Measurements from ENCODE around the gene HDAC5. TPM values are rescaled to one million over a fixed set of nuclear protein-coding genes. Genes with fewer than 3 reads are reported as not detected.

HDAC5 gene
- total and polyA plus RNA-seq, 3 donors from 2014 or later: 43.3 to 141 (median 94.1) TPM

DNA sequence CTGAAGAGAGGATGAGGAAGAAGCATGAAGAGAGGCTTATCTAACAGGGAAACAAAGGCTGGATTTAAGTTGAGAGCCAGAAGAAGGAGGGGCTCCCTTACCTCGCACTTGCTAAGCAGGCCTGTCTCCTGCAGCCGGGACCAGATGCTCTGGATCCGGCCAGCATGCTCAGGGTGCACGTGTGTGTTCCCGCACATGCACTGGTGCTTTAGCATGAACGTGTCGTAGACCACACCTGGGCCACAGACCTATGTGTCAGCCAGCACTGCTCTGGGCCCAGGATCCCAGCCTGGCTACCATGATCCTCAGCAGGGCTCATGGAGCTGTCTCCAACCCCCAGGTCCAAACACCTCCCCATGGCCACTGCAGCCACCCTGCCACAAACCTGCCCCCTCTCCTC is 38.5 kb downstream of the HDAC5 start:
- no peaks in the 10 kb centered on the region for H3K36me3 ChIP-seq (ENCODE audit: low read depth, missing control alignments)

DNA sequence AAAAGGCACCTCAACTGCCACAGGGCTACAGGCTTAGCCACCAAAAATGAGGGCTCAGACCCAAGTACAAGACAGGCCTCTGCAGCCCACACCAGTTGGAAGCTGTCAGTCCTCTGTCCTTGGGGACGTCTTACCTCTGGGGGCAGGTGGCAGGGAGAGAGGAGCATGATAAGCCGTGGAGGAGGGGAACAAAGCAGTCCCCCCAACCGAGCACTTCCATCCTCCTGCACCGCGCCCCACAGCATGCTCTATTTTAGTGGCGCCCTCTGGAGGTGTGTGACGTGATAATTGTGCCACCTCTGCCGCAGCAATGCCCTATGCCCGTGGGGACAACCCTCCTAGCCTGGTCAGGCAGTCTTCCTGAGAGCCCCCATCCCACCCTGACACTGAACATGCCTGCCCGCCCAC is 39.3 kb downstream of the HDAC5 start:
- intact Hi-C loops (cut with DNase I; ENCODE audit: low total_unique reads): no loop called here
- no peak overlapping the region for H3K4me3 ChIP-seq
- DNase-seq: no peak
- TF ChIP-seq, protein P1, sequence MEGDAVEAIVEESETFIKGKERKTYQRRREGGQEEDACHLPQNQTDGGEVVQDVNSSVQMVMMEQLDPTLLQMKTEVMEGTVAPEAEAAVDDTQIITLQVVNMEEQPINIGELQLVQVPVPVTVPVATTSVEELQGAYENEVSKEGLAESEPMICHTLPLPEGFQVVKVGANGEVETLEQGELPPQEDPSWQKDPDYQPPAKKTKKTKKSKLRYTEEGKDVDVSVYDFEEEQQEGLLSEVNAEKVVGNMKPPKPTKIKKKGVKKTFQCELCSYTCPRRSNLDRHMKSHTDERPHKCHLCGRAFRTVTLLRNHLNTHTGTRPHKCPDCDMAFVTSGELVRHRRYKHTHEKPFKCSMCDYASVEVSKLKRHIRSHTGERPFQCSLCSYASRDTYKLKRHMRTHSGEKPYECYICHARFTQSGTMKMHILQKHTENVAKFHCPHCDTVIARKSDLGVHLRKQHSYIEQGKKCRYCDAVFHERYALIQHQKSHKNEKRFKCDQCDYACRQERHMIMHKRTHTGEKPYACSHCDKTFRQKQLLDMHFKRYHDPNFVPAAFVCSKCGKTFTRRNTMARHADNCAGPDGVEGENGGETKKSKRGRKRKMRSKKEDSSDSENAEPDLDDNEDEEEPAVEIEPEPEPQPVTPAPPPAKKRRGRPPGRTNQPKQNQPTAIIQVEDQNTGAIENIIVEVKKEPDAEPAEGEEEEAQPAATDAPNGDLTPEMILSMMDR (IDR thresholded peaks at IDR 0.05): no peak
- TF ChIP-seq POLR2A (IDR thresholded peaks at IDR 0.05): no peak
- 73 to 75% methylated on average over 10 of the region's 10 CpGs for WGBS, 2 donors
- H3K36me3 ChIP-seq (ENCODE audit: low read depth, missing control alignments): no peaks in the 10 kb centered on the region
- no peaks in the 10 kb centered on the region for H3K27me3 ChIP-seq
- no peaks in the 10 kb centered on the region for H3K9me3 ChIP-seq
- H3K4me1 ChIP-seq: peaks cover 8% of the 10 kb centered on the region
- no peak overlapping the region for H3K27ac ChIP-seq

More for the DNA sequence above, 38.5 kb downstream of the HDAC5 start:
- intact Hi-C loops (cut with DNase I; ENCODE audit: low total_unique reads): no loop called here
- Histone ChIP-seq H3K4me1 (peaks cover 8% of the 10 kb centered on the region), H3K9me3 (no peaks in the 10 kb centered on the region), H3K27ac (no peak overlapping the region), H3K27me3 (no peaks in the 10 kb centered on the region), H3K4me3 (no peak overlapping the region)
- 88 to 93% methylated on average over 6 to 7 of the region's 7 CpGs for WGBS, 2 donors
- TF ChIP-seq, protein P1 (IDR thresholded peaks at IDR 0.05): no peak
- no peak for TF ChIP-seq POLR2A (IDR thresholded peaks at IDR 0.05)
- DNase-seq: no peak

DNA sequence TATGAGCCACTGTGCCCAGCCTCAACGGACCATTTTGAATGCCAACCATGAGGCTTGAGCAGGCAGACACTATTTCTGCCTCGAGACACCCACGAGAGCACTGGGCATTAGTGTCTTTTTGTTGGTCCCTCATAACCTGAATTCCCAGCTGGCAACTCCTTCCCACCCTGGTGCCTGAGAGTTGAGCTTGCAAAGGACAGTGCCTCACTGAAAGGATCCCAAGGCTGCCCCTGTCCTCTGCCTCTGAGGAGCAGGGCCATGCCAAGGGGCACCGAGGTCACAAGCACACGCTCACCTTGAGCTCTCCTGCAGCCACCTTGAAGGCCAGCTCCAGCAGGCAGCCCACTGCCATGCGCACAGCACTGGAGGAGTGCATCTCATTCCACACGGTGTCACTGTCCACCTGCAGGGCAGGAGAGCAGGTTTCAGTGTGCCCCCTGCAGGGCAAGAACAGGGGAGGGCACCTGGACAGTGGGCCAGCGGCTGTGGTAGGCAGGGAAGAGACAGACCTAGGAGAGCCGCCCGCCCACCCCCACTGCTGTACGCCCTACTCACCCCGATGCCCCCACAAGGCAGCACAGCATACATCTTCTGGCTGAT is 40.1 kb downstream of the HDAC5 start:
- Histone ChIP-seq H3K27ac (no peak overlapping the region), H3K9me3 (no peaks in the 10 kb centered on the region), H3K4me1 (peaks cover 8% of the 10 kb centered on the region), H3K27me3 (no peaks in the 10 kb centered on the region), H3K4me3 (no peak overlapping the region), H3K36me3 (ENCODE audit: low read depth, missing control alignments) (no peaks in the 10 kb centered on the region)
- intact Hi-C loops (cut with DNase I; ENCODE audit: low total_unique reads): no loop called here
- TF ChIP-seq, protein P1 (IDR thresholded peaks at IDR 0.05): no peak
- TF ChIP-seq POLR2A (IDR thresholded peaks at IDR 0.05): no peak
- 90% methylated on average over 3 to 12 of the region's 12 CpGs for WGBS, 2 donors
- DNase-seq: no peak

DNA sequence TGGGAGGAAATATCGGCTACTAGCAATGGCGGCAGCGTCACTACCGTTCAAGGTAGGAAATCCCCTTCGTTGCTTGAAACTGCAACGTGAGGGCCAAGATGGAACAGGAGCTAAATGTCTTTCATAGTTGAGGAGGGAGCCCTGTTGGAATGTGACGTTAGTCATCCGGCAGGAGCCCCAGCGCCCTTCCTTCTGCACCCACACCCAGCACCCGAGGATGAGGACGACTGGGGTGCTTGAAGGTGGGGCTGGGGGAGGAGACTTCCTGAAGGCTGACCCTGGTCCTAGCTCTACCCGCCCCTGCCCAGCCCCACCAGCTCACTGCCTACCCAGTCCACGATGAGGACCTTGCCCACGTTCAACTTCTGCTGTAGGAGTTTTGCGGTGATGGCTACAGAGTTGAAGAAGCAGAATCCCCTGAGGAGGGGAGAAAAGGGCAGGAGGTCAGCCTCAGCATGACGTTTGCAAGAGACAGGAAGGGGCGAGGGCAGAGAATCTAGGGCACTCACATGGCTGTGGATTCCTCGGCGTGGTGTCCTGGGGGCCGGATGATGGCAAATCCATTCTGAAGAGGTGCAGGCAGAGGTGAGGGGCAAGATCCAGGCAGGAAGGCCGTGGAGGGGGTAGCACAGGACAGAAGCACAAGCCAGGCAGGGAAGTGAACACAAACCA is 41.0 kb downstream of the HDAC5 start:
- Histone ChIP-seq H3K9me3 (no peaks in the 10 kb centered on the region), H3K27ac (no peak overlapping the region), H3K4me1 (peaks cover 10% of the 10 kb centered on the region), H3K36me3 (ENCODE audit: low read depth, missing control alignments) (no peaks in the 10 kb centered on the region), H3K27me3 (no peaks in the 10 kb centered on the region), H3K4me3 (no peak overlapping the region)
- TF ChIP-seq POLR2A (IDR thresholded peaks at IDR 0.05): no peak
- TF ChIP-seq, protein P1 (IDR thresholded peaks at IDR 0.05): no peak
- 82 to 88% methylated on average over 21 of the region's 21 CpGs for WGBS, 2 donors
- DNase-seq: no peak
- intact Hi-C loops (cut with DNase I; ENCODE audit: low total_unique reads): no loop called here

DNA sequence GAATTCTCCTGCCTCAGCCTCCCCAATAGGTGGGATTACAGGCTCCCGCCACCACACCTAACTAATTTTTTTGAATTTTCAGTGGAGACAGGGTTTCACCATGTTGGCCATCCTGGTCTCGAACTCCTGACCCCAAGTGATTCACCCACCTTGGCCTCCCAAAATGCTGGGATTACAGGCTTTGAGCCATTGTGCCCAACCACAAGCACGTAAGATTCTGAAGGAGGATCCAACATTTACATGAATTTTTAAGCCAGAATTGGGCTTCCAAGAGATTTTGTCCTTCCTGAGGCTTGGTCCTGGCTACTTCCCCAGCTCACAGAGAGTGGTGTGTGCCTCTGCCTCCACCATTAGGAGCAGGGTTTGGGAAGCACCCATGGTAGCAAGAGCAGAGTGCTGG is 41.8 kb downstream of the HDAC5 start:
- Histone ChIP-seq H3K36me3 (ENCODE audit: low read depth, missing control alignments) (no peaks in the 10 kb centered on the region), H3K27ac (no peak overlapping the region), H3K27me3 (no peaks in the 10 kb centered on the region), H3K9me3 (no peaks in the 10 kb centered on the region), H3K4me1 (peaks cover 4% of the 10 kb centered on the region), H3K4me3 (no peak overlapping the region)
- no peak for DNase-seq
- 89 to 90% methylated on average over 3 of the region's 3 CpGs for WGBS, 2 donors
- intact Hi-C loops (cut with DNase I; ENCODE audit: low total_unique reads): no loop called here
- TF ChIP-seq, protein P1 (IDR thresholded peaks at IDR 0.05): no peak
- no peak for TF ChIP-seq POLR2A (IDR thresholded peaks at IDR 0.05)
